Kidney (tissue), 14 donors: ENCODE results near the gene DST. TPM values are rescaled to one million over a fixed set of nuclear protein-coding genes. Genes with fewer than 3 reads are reported as not detected.

Experiments used
- DNase-seq, 5 donors: peaks; one replicate each; pipeline ENCODE4 v3.0.0-alpha.2; 2013 to 2020
- FAIRE-seq: peaks from 2 replicates; lab custom pipeline; 2012; peaks lifted over from hg19 to GRCh38; lab: Jason Lieb, UNC
- H3K27ac ChIP-seq, 2 donors: one replicate each; pipeline ENCODE4 v1.7.0; 2013; ENCODE audit warnings: low read depth in 2 of 2, low read length in 2 of 2, inconsistent platforms in 1 of 2
- H3K27me3 ChIP-seq: one replicate; pipeline ENCODE4 v1.7.1; 2013; ENCODE audit warnings: low read length, inconsistent platforms; ENCODE audit not compliant: control insufficient read depth, insufficient read depth
- H3K36me3 ChIP-seq, 3 donors: one replicate each; pipeline versions ENCODE4 v1.7.0 to v1.7.1; 2013; ENCODE audit warnings: low read length in 3 of 3, control low read depth in 1 of 3, inconsistent platforms in 1 of 3; ENCODE audit not compliant: insufficient read depth in 3 of 3, control insufficient read depth in 2 of 3
- H3K4me1 ChIP-seq, 3 donors: one replicate each; pipeline versions ENCODE4 v1.7.0 to v1.7.1; 2013; ENCODE audit warnings: low read length in 3 of 3, inconsistent platforms in 1 of 3, low read depth in 1 of 3; ENCODE audit not compliant: control insufficient read depth in 2 of 3, insufficient read depth in 2 of 3
- H3K4me3 ChIP-seq, 3 donors: one replicate each; pipeline versions ENCODE4 v1.7.0 to v1.8.1; 2013; ENCODE audit warnings: low read length in 3 of 3, control low read depth in 1 of 3, inconsistent platforms in 1 of 3
- H3K9ac ChIP-seq, 3 donors: one replicate each; pipeline versions ENCODE4 v1.7.0 to v1.7.1; 2013; ENCODE audit warnings: low read length in 3 of 3, control low read depth in 1 of 3, inconsistent platforms in 1 of 3
- H3K9me3 ChIP-seq, 3 donors: one replicate each; pipeline versions ENCODE4 v1.7.0 to v1.7.1; 2013; ENCODE audit warnings: low read length in 3 of 3, control low read depth in 1 of 3, inconsistent platforms in 1 of 3; ENCODE audit not compliant: control insufficient read depth in 2 of 3, insufficient read depth in 1 of 3
- CTCF ChIP-seq: IDR thresholded peaks from 3 replicates; pipeline ENCODE4 v1.5.1; 2012; ENCODE audit warnings: mild to moderate bottlenecking, moderate library complexity, borderline replicate concordance; ENCODE audit not compliant: insufficient read depth; ENCODE audit errors: extremely low read depth
- intact Hi-C: fragments of 100-400 bp; cut with DNase I; formaldehyde crosslinking; loops from one replicate; pipeline ENCODE4 v1.11.1; 2022
- polyA plus RNA-seq: library from polyadenylated mRNA; stranded (reverse); fragments of 350-450 nt; fragmentation: Illumina TruSeq; extraction: RNeasy Lipid Tissue Mini Kit (QIAGEN cat#74804); gene quantifications from one replicate; pipeline ENCODE4 v1.2.3, GENCODE V29; 2014; ENCODE audit warnings: low read depth, low replicate concordance; ENCODE audit not compliant: insufficient read depth
- total RNA-seq: library from RNA; stranded (reverse); fragmentation: NEBNext Ultra II Directional; extraction: Animal tissue kit (Norgen Biotek cat#: 25700); gene quantifications from one replicate; pipeline ENCODE4 v1.2.1, GENCODE V29; 2021
- donor health status: control.
- donor health status: control.
- donor health status: control.
- donor health status: control.
- donor health status: control.
- donor health status: DM: yes; HTN: yes; CAD: no.
- donor health status: Normal renal cell carcinoma (clear cell type).

Gene DST
- total and polyA plus RNA-seq, 2 donors from 2014 or later: 68.2 to 259 TPM

GRCh38 chr6:56513631-56514030, 129.1 kb downstream of the DST start:
- no peak for TF ChIP-seq CTCF
- H3K27me3 ChIP-seq: no peaks in the 10 kb centered on the region
- no peaks in the 10 kb centered on the region for H3K9me3 ChIP-seq
- peaks cover 11 to 18% (median 16%) of the 10 kb centered on the region in 3 donors for H3K36me3 ChIP-seq
- no peak overlapping the region for H3K27ac ChIP-seq
- H3K9ac ChIP-seq: no peak overlapping the region
- no peak overlapping the region for H3K4me3 ChIP-seq
- intact Hi-C loops: no loop called here
- H3K4me1 ChIP-seq: no peaks in the 10 kb centered on the region
- no peak for DNase-seq
- FAIRE-seq: no peak

GRCh38 chr6:56511591-56511990, 131.1 kb downstream of the DST start:
- no peak for TF ChIP-seq CTCF
- FAIRE-seq (no peak), DNase-seq (no peak)
- no peak overlapping the region for H3K9ac ChIP-seq
- no peaks in the 10 kb centered on the region for H3K27me3 ChIP-seq
- intact Hi-C loops: no loop called here
- no peak overlapping the region for H3K4me3 ChIP-seq
- H3K36me3 ChIP-seq: peaks cover 17 to 25% (median 18%) of the 10 kb centered on the region in 3 donors
- H3K9me3 ChIP-seq: no peaks in the 10 kb centered on the region
- H3K4me1 ChIP-seq: no peaks in the 10 kb centered on the region
- no peak overlapping the region for H3K27ac ChIP-seq

GRCh38 chr6:56510984-56511531, 131.6 kb downstream of the DST start:
- Histone ChIP-seq H3K36me3 (peaks cover 17 to 28% (median 18%) of the 10 kb centered on the region in 3 donors), H3K9me3 (no peaks in the 10 kb centered on the region), H3K4me3 (no peak overlapping the region), H3K27me3 (no peaks in the 10 kb centered on the region), H3K4me1 (no peaks in the 10 kb centered on the region), H3K9ac (no peak overlapping the region), H3K27ac (no peak overlapping the region)
- DNase-seq: no peak
- intact Hi-C loops: no loop called here
- FAIRE-seq: no peak
- no peak for TF ChIP-seq CTCF

GRCh38 chr6:56509031-56509430, 133.7 kb downstream of the DST start:
- Histone ChIP-seq H3K27ac (no peak overlapping the region), H3K36me3 (peaks cover 14 to 28% (median 17%) of the 10 kb centered on the region in 3 donors), H3K4me1 (no peaks in the 10 kb centered on the region), H3K9me3 (no peaks in the 10 kb centered on the region), H3K27me3 (no peaks in the 10 kb centered on the region), H3K9ac (no peak overlapping the region), H3K4me3 (no peak overlapping the region)
- no peak for TF ChIP-seq CTCF
- no peak for FAIRE-seq
- no peak for DNase-seq
- intact Hi-C loops: no loop called here
